ENCODE data around the gene TCL1B. TPM values are rescaled to one million over a fixed set of nuclear protein-coding genes. Genes with fewer than 3 reads are reported as not detected.

TCL1B gene
- total RNA-seq, 1 donor from 2014 or later: not detected

Other genes with a start within 250 kb of the TCL1B start
- 13.6 TPM for gene SYNE3, start 169.8 kb upstream of the TCL1B start, total RNA-seq
- gene GLRX5, start 151.4 kb upstream of the TCL1B start, total RNA-seq: 31.4 TPM
- gene TCL1A, start 27.7 kb downstream of the TCL1B start, total RNA-seq: not detected
- not detected for gene TUNAR, start 190.4 kb downstream of the TCL1B start, total RNA-seq